Activated naive CD8-positive, alpha-beta T cell treated with anti-CD3 and anti-CD28 coated beads, Interleukin-2, amount 50 U/mL, for 16 hours (primary cell): Measurements from ENCODE around the gene IL6R.

ENCODE experiments used
- DNase-seq: peaks from one replicate; pipeline ENCODE4 v3.0.0-alpha.2; 2020; ENCODE audit warnings: low read depth, low spot score

IL6R gene

GRCh38 chr1:154425172-154425571 is 20.0 kb downstream of the IL6R start:
- no peak for DNase-seq

GRCh38 chr1:154427173-154428139 is 22.3 kb downstream of the IL6R start:
- DNase-seq, result no peak

GRCh38 chr1:154429118-154429517 is 24.0 kb downstream of the IL6R start:
- no peak for DNase-seq

- no peak for DNase-seq
Measured at GRCh38 chr1:154429841-154430611, 24.9 kb downstream of the IL6R start.

GRCh38 chr1:154430903-154431302 is 25.8 kb downstream of the IL6R start:
- DNase-seq, result no peak

- no peak for DNase-seq
Measured at GRCh38 chr1:154431586-154432373, 26.6 kb downstream of the IL6R start.

- DNase-seq, result no peak
Measured at GRCh38 chr1:154433161-154433764, 28.1 kb downstream of the IL6R start.

- DNase-seq, result no peak
Measured at GRCh38 chr1:154434346-154435085, 29.4 kb downstream of the IL6R start.

GRCh38 chr1:154435599-154436200 is 30.6 kb downstream of the IL6R start:
- no peak for DNase-seq

GRCh38 chr1:154436433-154436832 is 31.3 kb downstream of the IL6R start:
- no peak for DNase-seq

- no peak for DNase-seq
Measured at GRCh38 chr1:154440036-154440804, 35.1 kb downstream of the IL6R start.

GRCh38 chr1:154441241-154441888 is 36.2 kb downstream of the IL6R start:
- no peak for DNase-seq

GRCh38 chr1:154442006-154442740 is 37.0 kb downstream of the IL6R start:
- no peak for DNase-seq

- DNase-seq, result no peak
Measured at GRCh38 chr1:154443274-154444013, 38.3 kb downstream of the IL6R start.

- no peak for DNase-seq
Measured at GRCh38 chr1:154445040-154445472, 39.9 kb downstream of the IL6R start.

GRCh38 chr1:154446292-154446691 is 41.1 kb downstream of the IL6R start:
- DNase-seq, result no peak

GRCh38 chr1:154446789-154447188 is 41.6 kb downstream of the IL6R start:
- DNase-seq, result no peak
